Upper lobe of left lung (tissue), 4 donors: ENCODE results near the gene SPNS3.

Experiments
- CTCF ChIP-seq, 6 experiments: fragments of 450-650 bp in 4 of 6; fragments of 200-600 bp in 2 of 6; sonication (generic) in 2 of 6; IDR thresholded peaks; one replicate each; pipeline ENCODE4 v1.5.1; 2016 to 2019; ENCODE audit warnings: antibody characterized with exemption in 6 of 6
- POLR2A ChIP-seq, 4 donors: fragments of 450-650 bp; IDR thresholded peaks; one replicate each; pipeline ENCODE4 v1.5.1; 2016 to 2017; ENCODE audit warnings: antibody characterized with exemption in 4 of 4, mild to moderate bottlenecking in 2 of 4
- POLR2AphosphoS5 ChIP-seq, 2 donors: sonication (generic); formaldehyde crosslinking; IDR thresholded peaks; one replicate each; pipeline ENCODE4 v1.5.1; 2017; ENCODE audit warnings: antibody characterized with exemption in 2 of 2

GRCh38 chr17:4427505-4427904 is 6.2 kb upstream of the SPNS3 start:
- TF ChIP-seq CTCF (IDR thresholded peaks at IDR 0.05): no peak
- TF ChIP-seq POLR2A (IDR thresholded peaks at IDR 0.05): no peak
- TF ChIP-seq POLR2AphosphoS5 (IDR thresholded peaks at IDR 0.05): no peak
